K562 (cell line): Measurements from ENCODE around the gene EAF2. TPM values are rescaled to one million over a fixed set of nuclear protein-coding genes. Genes with fewer than 3 reads are reported as not detected.

Experiments
- CC2D1A ChIP-seq: fragments of 450-650 bp; IDR thresholded peaks from 2 replicates; pipeline ENCODE4 v1.6.1; 2017; ENCODE audit warnings: mild to moderate bottlenecking
- JUN ChIP-seq, 2 experiments: sonication (generic) in 1 of 2; formaldehyde crosslinking in 1 of 2; IDR thresholded peaks; 2 replicates each; pipeline versions ENCODE4 v1.6.1 to v1.8.0; 2012 to 2022; ENCODE audit warnings: borderline replicate concordance in 2 of 2, mild to moderate bottlenecking in 2 of 2, improper control_type of control experiment in 1 of 2, low read depth in 1 of 2, low read length in 1 of 2, missing genetic modification reagents in 1 of 2
- KAT8 ChIP-seq: fragments of 450-650 bp; IDR thresholded peaks from 2 replicates; pipeline ENCODE4 v1.6.1; 2016; ENCODE audit warnings: low read depth, mild to moderate bottlenecking
- L3MBTL2 ChIP-seq: fragments of 450-650 bp; IDR thresholded peaks from 2 replicates; pipeline ENCODE4 v1.6.1; 2016; ENCODE audit warnings: mild to moderate bottlenecking, moderate library complexity
- POLR2AphosphoS5 ChIP-seq: IDR thresholded peaks from 2 replicates; pipeline ENCODE4 v1.6.1; 2011; ENCODE audit warnings: mild to moderate bottlenecking, low read depth, low read length, moderate library complexity; ENCODE audit not compliant: control insufficient read depth, insufficient read depth
- POLR2H ChIP-seq: IDR thresholded peaks from 2 replicates; pipeline ENCODE4 v1.6.1; 2016; ENCODE audit warnings: missing genetic modification characterization, low read depth, mild to moderate bottlenecking, control low read depth, missing compliant biosample characterization, moderate library complexity
- polyA plus RNA-seq, 8 experiments: library from polyadenylated mRNA; depleted of rRNA in 4 of 8; stranded (reverse) in 5 of 8; unstranded in 3 of 8; fragments of >200 nt; fragmentation: Nextera tagmentation in 2 of 8; fragmentation: Illumina TruSeq in 1 of 8; extraction: Ambion mirVana in 2 of 8; extraction: Trizol in 1 of 8; gene quantifications; 2 replicates each; pipeline versions ENCODE4 v1.2.1 to v1.2.3, GENCODE V29; 2011 to 2014; ENCODE audit warnings: inconsistent platforms in 1 of 8, missing spikeins in 1 of 8
- total RNA-seq, 7 experiments: library from RNA; depleted of rRNA in 6 of 7; stranded (reverse); fragments of >200 nt in 6 of 7; fragmentation: Illumina TruSeq in 2 of 7; extraction: Trizol in 2 of 7; gene quantifications; 2 replicates each; pipeline versions ENCODE4 v1.2.1 to v1.2.3, GENCODE V29; 2011 to 2021; ENCODE audit warnings: low replicate concordance in 1 of 7
- TF ChIP-seq, protein P1 (sequence below): fragments of 200-600 bp; sonication (generic); IDR thresholded peaks from one replicate; pipeline ENCODE4 v1.6.1; 2012; ENCODE audit warnings: mild to moderate bottlenecking, low read depth, low read length, inconsistent platforms
- TF ChIP-seq, protein P2 (sequence below): sonication (generic); formaldehyde crosslinking; IDR thresholded peaks from 2 replicates; pipeline ENCODE4 v1.8.1; 2023; ENCODE audit warnings: mild to moderate bottlenecking, missing genetic modification reagents
- TF ChIP-seq, protein P3 (sequence below): fragments of 450-650 bp; IDR thresholded peaks from 2 replicates; pipeline ENCODE4 v1.6.1; 2014; ENCODE audit warnings: low read depth, mild to moderate bottlenecking, moderate library complexity, borderline replicate concordance

EAF2 gene
- total and polyA plus RNA-seq, 9 of the 15 experiments (the other 6 are each of a cell fraction or from before 2014, with no cell fraction given): 3.8 to 17.3 (median 6.9) TPM

DNA sequence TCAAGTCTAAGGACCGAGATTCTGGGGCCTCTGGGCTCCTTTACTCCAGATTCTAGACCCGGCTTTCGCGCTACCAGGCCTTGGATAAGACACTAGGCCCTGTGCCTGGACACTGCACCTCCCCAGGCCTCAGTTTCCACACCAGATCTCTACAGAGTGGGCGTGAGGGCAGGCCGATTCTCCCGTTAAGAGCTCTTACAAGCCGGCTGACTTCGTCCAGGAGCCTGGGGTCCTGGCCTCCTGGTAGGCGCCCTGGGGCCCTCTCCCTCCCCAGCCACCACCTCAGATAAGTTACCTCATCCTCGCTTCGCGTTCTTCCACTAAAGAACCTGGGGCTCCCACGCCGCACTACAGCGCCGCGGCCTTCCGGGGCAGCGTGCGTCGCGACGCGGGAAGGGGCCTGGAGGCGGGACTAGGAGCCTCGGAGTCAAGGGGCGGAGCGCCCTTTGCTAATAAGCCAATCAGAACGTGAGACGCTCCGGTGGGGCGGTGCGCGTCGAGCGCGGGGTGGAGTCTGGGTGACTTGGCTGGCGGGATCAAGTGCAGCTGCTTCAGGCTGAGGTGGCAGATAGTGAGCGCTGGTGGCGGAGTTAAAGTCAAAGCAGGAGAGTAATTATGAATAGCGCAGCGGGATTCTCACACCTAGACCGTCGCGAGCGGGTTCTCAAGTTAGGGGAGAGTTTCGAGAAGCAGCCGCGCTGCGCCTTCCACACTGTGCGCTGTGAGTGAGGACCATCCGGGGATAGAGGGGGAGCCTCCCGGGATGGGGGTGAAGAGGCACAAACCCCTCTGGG, at the start of gene EAF2, which contains the start of gene IQCB1 (continued):
- TF ChIP-seq, protein P1, sequence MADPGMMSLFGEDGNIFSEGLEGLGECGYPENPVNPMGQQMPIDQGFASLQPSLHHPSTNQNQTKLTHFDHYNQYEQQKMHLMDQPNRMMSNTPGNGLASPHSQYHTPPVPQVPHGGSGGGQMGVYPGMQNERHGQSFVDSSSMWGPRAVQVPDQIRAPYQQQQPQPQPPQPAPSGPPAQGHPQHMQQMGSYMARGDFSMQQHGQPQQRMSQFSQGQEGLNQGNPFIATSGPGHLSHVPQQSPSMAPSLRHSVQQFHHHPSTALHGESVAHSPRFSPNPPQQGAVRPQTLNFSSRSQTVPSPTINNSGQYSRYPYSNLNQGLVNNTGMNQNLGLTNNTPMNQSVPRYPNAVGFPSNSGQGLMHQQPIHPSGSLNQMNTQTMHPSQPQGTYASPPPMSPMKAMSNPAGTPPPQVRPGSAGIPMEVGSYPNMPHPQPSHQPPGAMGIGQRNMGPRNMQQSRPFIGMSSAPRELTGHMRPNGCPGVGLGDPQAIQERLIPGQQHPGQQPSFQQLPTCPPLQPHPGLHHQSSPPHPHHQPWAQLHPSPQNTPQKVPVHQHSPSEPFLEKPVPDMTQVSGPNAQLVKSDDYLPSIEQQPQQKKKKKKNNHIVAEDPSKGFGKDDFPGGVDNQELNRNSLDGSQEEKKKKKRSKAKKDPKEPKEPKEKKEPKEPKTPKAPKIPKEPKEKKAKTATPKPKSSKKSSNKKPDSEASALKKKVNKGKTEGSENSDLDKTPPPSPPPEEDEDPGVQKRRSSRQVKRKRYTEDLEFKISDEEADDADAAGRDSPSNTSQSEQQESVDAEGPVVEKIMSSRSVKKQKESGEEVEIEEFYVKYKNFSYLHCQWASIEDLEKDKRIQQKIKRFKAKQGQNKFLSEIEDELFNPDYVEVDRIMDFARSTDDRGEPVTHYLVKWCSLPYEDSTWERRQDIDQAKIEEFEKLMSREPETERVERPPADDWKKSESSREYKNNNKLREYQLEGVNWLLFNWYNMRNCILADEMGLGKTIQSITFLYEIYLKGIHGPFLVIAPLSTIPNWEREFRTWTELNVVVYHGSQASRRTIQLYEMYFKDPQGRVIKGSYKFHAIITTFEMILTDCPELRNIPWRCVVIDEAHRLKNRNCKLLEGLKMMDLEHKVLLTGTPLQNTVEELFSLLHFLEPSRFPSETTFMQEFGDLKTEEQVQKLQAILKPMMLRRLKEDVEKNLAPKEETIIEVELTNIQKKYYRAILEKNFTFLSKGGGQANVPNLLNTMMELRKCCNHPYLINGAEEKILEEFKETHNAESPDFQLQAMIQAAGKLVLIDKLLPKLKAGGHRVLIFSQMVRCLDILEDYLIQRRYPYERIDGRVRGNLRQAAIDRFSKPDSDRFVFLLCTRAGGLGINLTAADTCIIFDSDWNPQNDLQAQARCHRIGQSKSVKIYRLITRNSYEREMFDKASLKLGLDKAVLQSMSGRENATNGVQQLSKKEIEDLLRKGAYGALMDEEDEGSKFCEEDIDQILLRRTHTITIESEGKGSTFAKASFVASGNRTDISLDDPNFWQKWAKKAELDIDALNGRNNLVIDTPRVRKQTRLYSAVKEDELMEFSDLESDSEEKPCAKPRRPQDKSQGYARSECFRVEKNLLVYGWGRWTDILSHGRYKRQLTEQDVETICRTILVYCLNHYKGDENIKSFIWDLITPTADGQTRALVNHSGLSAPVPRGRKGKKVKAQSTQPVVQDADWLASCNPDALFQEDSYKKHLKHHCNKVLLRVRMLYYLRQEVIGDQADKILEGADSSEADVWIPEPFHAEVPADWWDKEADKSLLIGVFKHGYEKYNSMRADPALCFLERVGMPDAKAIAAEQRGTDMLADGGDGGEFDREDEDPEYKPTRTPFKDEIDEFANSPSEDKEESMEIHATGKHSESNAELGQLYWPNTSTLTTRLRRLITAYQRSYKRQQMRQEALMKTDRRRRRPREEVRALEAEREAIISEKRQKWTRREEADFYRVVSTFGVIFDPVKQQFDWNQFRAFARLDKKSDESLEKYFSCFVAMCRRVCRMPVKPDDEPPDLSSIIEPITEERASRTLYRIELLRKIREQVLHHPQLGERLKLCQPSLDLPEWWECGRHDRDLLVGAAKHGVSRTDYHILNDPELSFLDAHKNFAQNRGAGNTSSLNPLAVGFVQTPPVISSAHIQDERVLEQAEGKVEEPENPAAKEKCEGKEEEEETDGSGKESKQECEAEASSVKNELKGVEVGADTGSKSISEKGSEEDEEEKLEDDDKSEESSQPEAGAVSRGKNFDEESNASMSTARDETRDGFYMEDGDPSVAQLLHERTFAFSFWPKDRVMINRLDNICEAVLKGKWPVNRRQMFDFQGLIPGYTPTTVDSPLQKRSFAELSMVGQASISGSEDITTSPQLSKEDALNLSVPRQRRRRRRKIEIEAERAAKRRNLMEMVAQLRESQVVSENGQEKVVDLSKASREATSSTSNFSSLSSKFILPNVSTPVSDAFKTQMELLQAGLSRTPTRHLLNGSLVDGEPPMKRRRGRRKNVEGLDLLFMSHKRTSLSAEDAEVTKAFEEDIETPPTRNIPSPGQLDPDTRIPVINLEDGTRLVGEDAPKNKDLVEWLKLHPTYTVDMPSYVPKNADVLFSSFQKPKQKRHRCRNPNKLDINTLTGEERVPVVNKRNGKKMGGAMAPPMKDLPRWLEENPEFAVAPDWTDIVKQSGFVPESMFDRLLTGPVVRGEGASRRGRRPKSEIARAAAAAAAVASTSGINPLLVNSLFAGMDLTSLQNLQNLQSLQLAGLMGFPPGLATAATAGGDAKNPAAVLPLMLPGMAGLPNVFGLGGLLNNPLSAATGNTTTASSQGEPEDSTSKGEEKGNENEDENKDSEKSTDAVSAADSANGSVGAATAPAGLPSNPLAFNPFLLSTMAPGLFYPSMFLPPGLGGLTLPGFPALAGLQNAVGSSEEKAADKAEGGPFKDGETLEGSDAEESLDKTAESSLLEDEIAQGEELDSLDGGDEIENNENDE: no peak
- no peak for TF ChIP-seq KAT8
- TF ChIP-seq, protein P2, sequence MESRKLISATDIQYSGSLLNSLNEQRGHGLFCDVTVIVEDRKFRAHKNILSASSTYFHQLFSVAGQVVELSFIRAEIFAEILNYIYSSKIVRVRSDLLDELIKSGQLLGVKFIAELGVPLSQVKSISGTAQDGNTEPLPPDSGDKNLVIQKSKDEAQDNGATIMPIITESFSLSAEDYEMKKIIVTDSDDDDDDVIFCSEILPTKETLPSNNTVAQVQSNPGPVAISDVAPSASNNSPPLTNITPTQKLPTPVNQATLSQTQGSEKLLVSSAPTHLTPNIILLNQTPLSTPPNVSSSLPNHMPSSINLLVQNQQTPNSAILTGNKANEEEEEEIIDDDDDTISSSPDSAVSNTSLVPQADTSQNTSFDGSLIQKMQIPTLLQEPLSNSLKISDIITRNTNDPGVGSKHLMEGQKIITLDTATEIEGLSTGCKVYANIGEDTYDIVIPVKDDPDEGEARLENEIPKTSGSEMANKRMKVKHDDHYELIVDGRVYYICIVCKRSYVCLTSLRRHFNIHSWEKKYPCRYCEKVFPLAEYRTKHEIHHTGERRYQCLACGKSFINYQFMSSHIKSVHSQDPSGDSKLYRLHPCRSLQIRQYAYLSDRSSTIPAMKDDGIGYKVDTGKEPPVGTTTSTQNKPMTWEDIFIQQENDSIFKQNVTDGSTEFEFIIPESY (CRISPR knock-in tag): no peak; the same call in 1 of the 2 replicates
- TF ChIP-seq JUN (IDR thresholded peaks at IDR 0.05; ENCODE audit: borderline replicate concordance, low read depth, low read length): no peak
- TF ChIP-seq JUN (CRISPR knock-in tag; IDR thresholded peaks at IDR 0.05; ENCODE audit: borderline replicate concordance): 0 out of 2 replicates have a peak, but pooled peaks have one; percentile 57
- TF ChIP-seq CC2D1A: no peak
- peak; percentile 96 for TF ChIP-seq L3MBTL2
- TF ChIP-seq, protein P3, sequence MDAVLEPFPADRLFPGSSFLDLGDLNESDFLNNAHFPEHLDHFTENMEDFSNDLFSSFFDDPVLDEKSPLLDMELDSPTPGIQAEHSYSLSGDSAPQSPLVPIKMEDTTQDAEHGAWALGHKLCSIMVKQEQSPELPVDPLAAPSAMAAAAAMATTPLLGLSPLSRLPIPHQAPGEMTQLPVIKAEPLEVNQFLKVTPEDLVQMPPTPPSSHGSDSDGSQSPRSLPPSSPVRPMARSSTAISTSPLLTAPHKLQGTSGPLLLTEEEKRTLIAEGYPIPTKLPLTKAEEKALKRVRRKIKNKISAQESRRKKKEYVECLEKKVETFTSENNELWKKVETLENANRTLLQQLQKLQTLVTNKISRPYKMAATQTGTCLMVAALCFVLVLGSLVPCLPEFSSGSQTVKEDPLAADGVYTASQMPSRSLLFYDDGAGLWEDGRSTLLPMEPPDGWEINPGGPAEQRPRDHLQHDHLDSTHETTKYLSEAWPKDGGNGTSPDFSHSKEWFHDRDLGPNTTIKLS: peak; percentile 73; the same call in 1 of the 2 replicates
- peak; percentile 78 for TF ChIP-seq POLR2H (tag)
- peak; percentile 70 for TF ChIP-seq POLR2AphosphoS5
